Smooth muscle cell (in vitro differentiated cells): ENCODE results near the gene SLC35B1. TPM values are rescaled to one million over a fixed set of nuclear protein-coding genes. Genes with fewer than 3 reads are reported as not detected.

ENCODE experiments used
- DNase-seq: peaks from one replicate; lab custom pipeline; 2025; ENCODE audit not compliant: unreplicated experiment; lab: John Stamatoyannopoulos, UW
- H2AFZ ChIP-seq: fragments of 200-600 bp; sonication (generic); 2 replicates; pipeline ENCODE4 v1.6.0; 2016; ENCODE audit warnings: antibody characterized with exemption, low read depth, mild to moderate bottlenecking
- H3F3A ChIP-seq: fragments of 200-600 bp; sonication (generic); 2 replicates; pipeline ENCODE4 v1.6.0; 2017; ENCODE audit warnings: antibody characterized with exemption, low read depth
- H3K27ac ChIP-seq: fragments of 200-600 bp; sonication (generic); 2 replicates; pipeline ENCODE4 v1.5.1; 2016; ENCODE audit warnings: low read depth, mild to moderate bottlenecking
- H3K27me3 ChIP-seq: fragments of 200-600 bp; sonication (generic); 2 replicates; pipeline ENCODE4 v1.6.1; 2016; ENCODE audit warnings: low read depth, mild to moderate bottlenecking
- H3K36me3 ChIP-seq: fragments of 200-600 bp; sonication (generic); 2 replicates; pipeline ENCODE4 v1.5.1; 2016; ENCODE audit warnings: low read depth
- H3K4me1 ChIP-seq: fragments of 200-600 bp; sonication (generic); 2 replicates; pipeline ENCODE4 v1.5.1; 2016; ENCODE audit warnings: low read depth
- H3K4me2 ChIP-seq: fragments of 200-600 bp; sonication (generic); 2 replicates; pipeline ENCODE4 v1.6.0; 2016; ENCODE audit warnings: mild to moderate bottlenecking
- H3K4me3 ChIP-seq: fragments of 200-600 bp; sonication (generic); 2 replicates; pipeline ENCODE4 v1.5.1; 2016; ENCODE audit warnings: mild to moderate bottlenecking
- H3K79me2 ChIP-seq: fragments of 200-600 bp; sonication (generic); 2 replicates; pipeline ENCODE4 v1.6.0; 2016; ENCODE audit warnings: low read depth, mild to moderate bottlenecking
- H3K9ac ChIP-seq: fragments of 200-600 bp; sonication (generic); 2 replicates; pipeline ENCODE4 v1.6.0; 2016; ENCODE audit warnings: low read depth
- H3K9me3 ChIP-seq: fragments of 200-600 bp; sonication (generic); replicated peaks from 2 replicates; pipeline ENCODE4 v1.5.1; 2016; ENCODE audit warnings: low read depth
- H4K20me1 ChIP-seq: fragments of 200-600 bp; sonication (generic); 2 replicates; pipeline ENCODE4 v1.6.0; 2016; ENCODE audit warnings: low read depth
- WGBS: methylation state at CpG from one replicate; pipeline ENCODE4 v1.1.7; 2016; ENCODE audit warnings: low lambda C conversion rate; 5-methylcytosine and 5-hydroxymethylcytosine counted together
- polyA plus RNA-seq: library from polyadenylated mRNA; unstranded; fragments of >200 nt; fragmentation: Nextera tagmentation; extraction: Ambion mirVana; gene quantifications from 2 replicates; pipeline ENCODE4 v1.2.1, GENCODE V29; 2016
- total RNA-seq: library from RNA; depleted of rRNA; stranded (reverse); fragments of >200 nt; gene quantifications from 2 replicates; pipeline ENCODE4 v1.2.3, GENCODE V29; 2014
- TF ChIP-seq, protein P1 (sequence below): fragments of 200-600 bp; sonication (generic); IDR thresholded peaks from 2 replicates; pipeline ENCODE4 v1.5.1; 2017; ENCODE audit warnings: borderline replicate concordance, mild to moderate bottlenecking, antibody characterized with exemption; ENCODE audit not compliant: insufficient read depth, poor library complexity, severe bottlenecking

Gene SLC35B1
- total and polyA plus RNA-seq, 2 experiments from 2014 or later: 98.9 to 126 TPM

DNA sequence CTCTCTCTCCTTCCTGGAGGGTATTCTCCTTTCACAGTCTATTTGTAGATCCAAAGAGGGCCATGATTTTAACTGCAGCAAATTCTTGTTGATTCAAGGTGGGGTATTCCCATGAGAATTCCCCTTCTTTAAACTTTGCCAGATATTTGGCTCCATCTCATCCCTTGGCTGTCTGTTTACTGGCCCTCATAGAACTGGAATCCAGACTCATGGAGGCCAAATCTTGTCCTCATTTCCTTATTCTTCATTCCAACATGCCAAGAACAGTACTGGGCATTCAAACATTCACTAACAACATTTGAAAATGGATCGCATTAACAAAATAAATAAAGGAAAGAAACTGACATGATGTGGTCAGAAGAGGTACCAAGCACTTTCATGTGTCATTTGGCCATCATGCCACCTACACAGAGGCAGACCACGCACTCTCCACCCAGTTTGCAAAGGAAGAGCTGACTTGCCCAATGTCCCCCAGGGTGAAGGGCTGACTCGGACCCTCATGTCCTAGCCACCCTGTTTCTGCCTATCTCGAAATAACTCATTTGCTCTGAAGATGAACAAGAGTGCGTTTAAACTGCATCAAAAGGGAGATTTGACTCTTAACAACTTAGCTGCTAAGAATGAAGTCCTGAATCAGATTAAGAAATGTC, 23.1 kb upstream of the SLC35B1 start:
- Histone ChIP-seq H3K79me2 (no peaks in the 10 kb centered on the region), H3K27me3 (no peaks in the 10 kb centered on the region), H3K4me1 (no peaks in the 10 kb centered on the region), H3K9ac (no peak overlapping the region), H3K27ac (no peak overlapping the region), H3K4me3 (no peak overlapping the region), H4K20me1 (no peaks in the 10 kb centered on the region), H3K9me3 (no peaks in the 10 kb centered on the region), H2AFZ (no peak overlapping the region), H3F3A (no peaks in the 10 kb centered on the region), H3K4me2 (no peak overlapping the region), H3K36me3 (no peaks in the 10 kb centered on the region)
- TF ChIP-seq, protein P1, sequence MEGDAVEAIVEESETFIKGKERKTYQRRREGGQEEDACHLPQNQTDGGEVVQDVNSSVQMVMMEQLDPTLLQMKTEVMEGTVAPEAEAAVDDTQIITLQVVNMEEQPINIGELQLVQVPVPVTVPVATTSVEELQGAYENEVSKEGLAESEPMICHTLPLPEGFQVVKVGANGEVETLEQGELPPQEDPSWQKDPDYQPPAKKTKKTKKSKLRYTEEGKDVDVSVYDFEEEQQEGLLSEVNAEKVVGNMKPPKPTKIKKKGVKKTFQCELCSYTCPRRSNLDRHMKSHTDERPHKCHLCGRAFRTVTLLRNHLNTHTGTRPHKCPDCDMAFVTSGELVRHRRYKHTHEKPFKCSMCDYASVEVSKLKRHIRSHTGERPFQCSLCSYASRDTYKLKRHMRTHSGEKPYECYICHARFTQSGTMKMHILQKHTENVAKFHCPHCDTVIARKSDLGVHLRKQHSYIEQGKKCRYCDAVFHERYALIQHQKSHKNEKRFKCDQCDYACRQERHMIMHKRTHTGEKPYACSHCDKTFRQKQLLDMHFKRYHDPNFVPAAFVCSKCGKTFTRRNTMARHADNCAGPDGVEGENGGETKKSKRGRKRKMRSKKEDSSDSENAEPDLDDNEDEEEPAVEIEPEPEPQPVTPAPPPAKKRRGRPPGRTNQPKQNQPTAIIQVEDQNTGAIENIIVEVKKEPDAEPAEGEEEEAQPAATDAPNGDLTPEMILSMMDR: no peak
- WGBS: 99% methylated on average over 5 of the region's 5 CpGs
- DNase-seq: no peak

DNA sequence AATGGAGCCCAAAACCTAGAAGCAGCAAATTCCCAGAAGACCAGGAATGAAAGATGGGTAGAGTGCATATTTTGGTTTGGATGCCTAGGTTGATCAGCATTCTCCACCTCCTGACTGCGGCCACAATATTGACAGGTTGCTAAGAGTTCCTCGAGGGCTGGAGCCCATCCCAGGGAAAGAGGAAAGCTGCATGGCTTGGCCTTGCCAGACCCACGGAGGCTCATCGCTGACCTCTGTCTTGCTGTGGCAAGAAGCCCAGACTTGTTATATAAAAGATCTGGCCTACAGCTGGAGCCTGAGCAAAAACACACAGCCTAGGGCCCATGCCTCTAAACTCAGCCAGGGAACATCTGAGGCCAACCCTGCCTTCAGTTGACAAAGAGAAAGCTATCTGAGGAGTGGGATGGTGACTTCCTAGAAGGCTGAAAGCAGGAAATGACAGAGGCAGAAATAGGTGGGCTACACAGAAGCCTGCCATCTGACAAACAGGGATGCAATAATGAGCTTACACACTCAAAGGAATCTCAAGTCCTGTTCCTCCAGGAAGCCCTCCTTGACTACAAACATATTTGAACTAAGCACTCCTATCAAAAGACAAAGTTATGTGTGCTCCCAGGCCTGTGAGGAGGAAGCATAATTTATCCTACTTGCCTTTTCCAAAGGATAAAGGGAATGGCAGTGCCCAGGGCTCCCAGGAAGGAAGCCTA, 22.5 kb upstream of the SLC35B1 start:
- H3K4me2 ChIP-seq: no peak overlapping the region
- WGBS: 93% methylated on average over 4 of the region's 4 CpGs
- no peaks in the 10 kb centered on the region for H3F3A ChIP-seq
- H3K36me3 ChIP-seq: no peaks in the 10 kb centered on the region
- no peaks in the 10 kb centered on the region for H3K4me1 ChIP-seq
- no peak overlapping the region for H3K4me3 ChIP-seq
- H3K9ac ChIP-seq: no peak overlapping the region
- no peak for DNase-seq
- no peak overlapping the region for H3K27ac ChIP-seq
- no peaks in the 10 kb centered on the region for H3K27me3 ChIP-seq
- H3K9me3 ChIP-seq: no peaks in the 10 kb centered on the region
- no peak overlapping the region for H2AFZ ChIP-seq
- TF ChIP-seq, protein P1: no peak
- H4K20me1 ChIP-seq: no peaks in the 10 kb centered on the region
- no peaks in the 10 kb centered on the region for H3K79me2 ChIP-seq

DNA sequence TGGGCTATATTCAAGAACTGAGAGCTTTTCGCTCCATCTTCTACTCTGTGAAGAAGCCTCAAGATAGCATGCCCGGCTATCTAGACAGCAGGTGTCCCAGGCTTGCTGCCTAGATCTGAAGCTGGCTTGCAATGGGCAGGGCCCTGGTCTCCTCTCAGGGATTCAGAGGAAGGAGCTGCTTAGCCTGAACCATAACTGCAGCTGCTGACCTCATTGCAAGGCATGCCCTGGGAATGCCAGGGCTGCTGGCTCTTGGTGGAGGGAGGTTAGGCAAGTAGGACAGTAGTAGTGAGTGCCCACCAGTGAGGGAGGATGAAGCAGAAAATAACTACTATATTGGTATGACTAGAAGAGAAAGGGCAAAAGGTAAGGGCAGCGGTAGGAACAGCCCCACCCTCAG, 21.3 kb upstream of the SLC35B1 start:
- Histone ChIP-seq H3K4me1 (no peaks in the 10 kb centered on the region), H3K9me3 (no peaks in the 10 kb centered on the region), H3K27ac (no peak overlapping the region), H3F3A (no peaks in the 10 kb centered on the region), H3K9ac (no peak overlapping the region), H3K79me2 (no peaks in the 10 kb centered on the region), H4K20me1 (no peaks in the 10 kb centered on the region), H3K4me3 (no peak overlapping the region), H3K36me3 (no peaks in the 10 kb centered on the region), H3K4me2 (no peak overlapping the region), H3K27me3 (no peaks in the 10 kb centered on the region), H2AFZ (no peak overlapping the region)
- no peak for DNase-seq
- TF ChIP-seq, protein P1: no peak
- WGBS: 97% methylated on average over 3 of the region's 3 CpGs

DNA sequence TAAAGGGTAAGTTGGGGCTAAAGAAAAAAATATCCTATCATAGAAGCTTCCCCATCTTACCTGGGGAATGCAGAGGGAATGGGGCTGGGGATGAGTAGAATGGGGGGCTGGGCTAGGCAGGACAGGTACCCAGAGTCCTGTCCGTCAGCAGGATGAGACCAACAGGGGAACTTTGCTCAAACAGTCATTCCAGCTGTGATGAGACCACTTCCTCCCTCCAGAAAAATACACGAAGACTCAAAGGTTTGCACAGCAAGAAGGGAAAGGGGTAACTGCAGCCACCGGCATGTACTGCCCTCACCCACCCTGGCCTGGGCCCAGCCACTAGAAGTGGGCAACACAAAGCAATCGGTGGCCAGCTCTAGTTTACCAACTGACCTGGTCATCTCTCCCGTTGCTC, 20.7 kb upstream of the SLC35B1 start:
- TF ChIP-seq, protein P1: no peak
- Histone ChIP-seq H3F3A (no peaks in the 10 kb centered on the region), H3K9ac (no peak overlapping the region), H3K4me3 (no peak overlapping the region), H3K27ac (no peak overlapping the region), H3K36me3 (no peaks in the 10 kb centered on the region), H3K9me3 (no peaks in the 10 kb centered on the region), H3K79me2 (no peaks in the 10 kb centered on the region), H3K27me3 (no peaks in the 10 kb centered on the region), H3K4me2 (no peak overlapping the region), H3K4me1 (no peaks in the 10 kb centered on the region), H4K20me1 (no peaks in the 10 kb centered on the region), H2AFZ (no peak overlapping the region)
- 96% methylated on average over 5 of the region's 5 CpGs for WGBS
- no peak for DNase-seq
